VCaP (cell line): ENCODE measurements around the gene DHRS1.

ENCODE experiments used
- H3K27ac ChIP-seq: fragments of 450-650 bp; 2 replicates; pipeline ENCODE4 v1.5.1; 2017
- CTCF ChIP-seq: fragments of 450-650 bp; conservative IDR thresholded peaks from 2 replicates; pipeline ENCODE4 v1.5.1; 2017; ENCODE audit warnings: mild to moderate bottlenecking, moderate library complexity

Gene DHRS1

GRCh38 chr14:24307575-24308341 lies 8.2 kb upstream of the DHRS1 start, which contains the start of gene CIDEB:
TSS of gene CIDEB (minus strand) at chr14:24307977. CDS start at chr14:24307858, 119 bp downstream.
- no peak within 1 kb of the TSS for H3K27ac ChIP-seq
- TF ChIP-seq CTCF: peak; percentile 97

- no peak for TF ChIP-seq CTCF
- H3K27ac ChIP-seq: no peak overlapping the region
Measured at GRCh38 chr14:24307156-24307574, 7.6 kb upstream of the DHRS1 start.

GRCh38 chr14:24304019-24304387 lies 4.4 kb upstream of the DHRS1 start:
- no peak for TF ChIP-seq CTCF
- H3K27ac ChIP-seq: no peak overlapping the region

- peak overlapping the region; percentile 84 for H3K27ac ChIP-seq
- TF ChIP-seq CTCF: no peak
Measured at GRCh38 chr14:24300326-24300980, 873 bp upstream of the DHRS1 start.

GRCh38 chr14:24298892-24299254 lies 707 bp downstream of the DHRS1 start:
- peak overlapping the region; percentile 84 for H3K27ac ChIP-seq
- no peak for TF ChIP-seq CTCF

- no peak overlapping the region; the same call in 1 of the 2 replicates for H3K27ac ChIP-seq
- peak; percentile 60 for TF ChIP-seq CTCF
Measured at GRCh38 chr14:24297190-24297964, 2.2 kb downstream of the DHRS1 start.
